ENCODE data around the gene POLRMT.
"Not testable (repeated sequence)": the region's sequence is repeated elsewhere in the genome, so short reads cannot be mapped to it uniquely, and the experiment has no call there.

Gene POLRMT

GRCh38 chr19:646779-647565 lies 13.6 kb upstream of the POLRMT start:
- FAIRE-seq: no peak

DNA sequence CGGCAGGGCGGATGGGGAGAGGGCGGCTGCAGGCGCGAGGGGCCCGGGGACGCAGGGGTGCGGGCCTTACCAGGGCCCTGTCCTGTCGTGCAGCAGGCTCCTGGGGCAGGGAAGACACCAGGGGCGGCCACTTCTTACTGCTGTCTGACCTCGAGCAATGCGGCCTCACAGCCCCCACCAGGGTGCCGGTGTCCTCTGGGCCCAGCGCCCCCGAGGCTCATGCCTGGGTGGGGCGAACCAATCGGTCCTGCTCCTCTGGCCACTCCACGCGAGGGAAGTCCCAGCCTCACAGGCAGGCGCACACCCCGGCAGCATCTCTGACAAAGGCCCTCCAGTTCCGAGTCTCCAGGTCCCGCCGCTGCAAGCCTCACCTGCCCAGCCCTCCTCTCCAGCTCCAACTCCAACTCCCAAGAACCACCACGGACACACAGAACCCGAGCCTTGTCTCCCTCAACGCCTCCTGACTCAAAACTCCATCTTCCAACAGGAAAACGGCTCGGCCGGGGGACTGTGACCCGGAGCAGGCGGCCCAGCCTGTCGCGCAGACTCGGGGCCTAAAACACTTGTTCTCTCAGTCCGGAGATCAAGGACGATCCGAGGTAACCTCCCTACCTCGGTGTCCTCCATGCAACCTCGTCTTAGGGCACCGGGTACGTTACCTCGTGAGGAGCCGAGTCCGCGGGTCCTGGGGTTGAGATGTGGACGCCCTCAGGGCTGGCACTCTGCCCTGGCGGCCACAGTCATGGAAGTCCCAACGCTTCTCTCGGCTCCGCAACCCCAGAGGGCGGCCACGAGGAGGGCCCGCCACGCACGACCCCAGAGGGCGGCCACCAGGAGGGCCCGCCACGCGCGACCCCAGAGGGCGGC lies 12.8 kb upstream of the POLRMT start:
- FAIRE-seq: no peak

GRCh38 chr19:644789-645188 lies 11.5 kb upstream of the POLRMT start:
- FAIRE-seq: no peak

GRCh38 chr19:644363-644762 lies 11.0 kb upstream of the POLRMT start:
- no peak for FAIRE-seq

GRCh38 chr19:643736-644135 lies 10.4 kb upstream of the POLRMT start:
- FAIRE-seq: no peak

DNA sequence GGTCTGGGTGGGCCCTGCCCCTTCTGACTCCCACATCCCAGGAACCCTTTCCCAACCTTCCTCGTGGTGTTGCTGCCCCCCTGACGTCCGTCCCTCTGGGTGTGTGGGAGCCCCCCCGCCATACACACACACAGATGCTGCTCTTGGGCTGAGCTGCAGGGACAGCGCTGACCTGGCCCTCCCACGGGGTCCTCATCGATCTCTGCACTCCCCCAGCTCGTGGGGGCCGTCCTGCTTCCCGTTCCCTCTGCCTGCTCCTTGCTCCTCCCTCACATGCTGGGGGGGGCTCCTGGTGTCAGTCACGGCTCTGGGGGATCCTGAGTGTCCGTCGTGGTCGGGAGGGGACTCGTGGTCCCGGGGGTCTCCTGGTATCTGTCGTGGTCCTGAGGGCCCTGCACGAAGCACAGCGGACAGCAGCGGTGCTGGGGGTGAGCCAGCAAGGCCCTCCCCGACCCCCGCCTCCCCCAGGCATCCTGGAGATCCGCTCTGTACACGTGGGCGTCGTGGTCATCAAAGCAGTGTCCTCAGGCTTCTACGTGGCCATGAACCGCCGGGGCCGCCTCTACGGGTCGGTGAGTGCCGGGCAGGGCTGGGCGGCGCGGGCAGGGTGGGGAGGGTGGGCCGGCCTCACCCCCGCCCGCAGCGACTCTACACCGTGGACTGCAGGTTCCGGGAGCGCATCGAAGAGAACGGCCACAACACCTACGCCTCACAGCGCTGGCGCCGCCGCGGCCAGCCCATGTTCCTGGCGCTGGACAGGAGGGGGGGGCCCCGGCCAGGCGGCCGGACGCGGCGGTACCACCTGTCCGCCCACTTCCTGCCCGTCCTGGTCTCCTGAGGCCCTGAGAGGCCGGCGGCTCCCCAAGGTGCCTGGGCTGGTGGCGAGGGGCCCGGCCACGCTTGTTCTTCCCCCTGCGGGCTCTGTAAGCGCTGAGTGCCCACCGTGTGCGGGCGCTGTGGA lies 9.7 kb upstream of the POLRMT start:
- FAIRE-seq: no peak

DNA sequence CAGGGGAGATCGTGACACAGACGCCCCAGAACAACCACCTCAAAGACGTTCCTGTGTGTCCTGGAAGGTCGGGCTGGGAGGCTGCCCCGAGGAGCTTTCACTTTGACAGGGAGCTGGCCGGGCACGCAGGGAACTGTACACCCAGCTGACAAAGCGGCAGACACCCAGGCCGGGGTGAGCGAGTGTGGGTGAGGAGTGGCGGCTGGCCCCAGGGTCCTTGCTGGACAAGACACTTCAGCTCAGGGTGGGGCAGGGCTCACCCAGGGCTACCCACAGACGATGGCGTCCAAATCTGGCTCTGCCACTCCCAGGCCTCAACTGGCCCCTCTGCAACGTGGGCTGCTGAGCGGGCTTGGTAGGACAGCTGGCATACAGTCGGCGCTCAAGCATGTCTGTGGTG lies 8.4 kb upstream of the POLRMT start:
- FAIRE-seq: no peak

- no peak for FAIRE-seq
Observed at GRCh38 chr19:640606-641189, 7.4 kb upstream of the POLRMT start.

DNA sequence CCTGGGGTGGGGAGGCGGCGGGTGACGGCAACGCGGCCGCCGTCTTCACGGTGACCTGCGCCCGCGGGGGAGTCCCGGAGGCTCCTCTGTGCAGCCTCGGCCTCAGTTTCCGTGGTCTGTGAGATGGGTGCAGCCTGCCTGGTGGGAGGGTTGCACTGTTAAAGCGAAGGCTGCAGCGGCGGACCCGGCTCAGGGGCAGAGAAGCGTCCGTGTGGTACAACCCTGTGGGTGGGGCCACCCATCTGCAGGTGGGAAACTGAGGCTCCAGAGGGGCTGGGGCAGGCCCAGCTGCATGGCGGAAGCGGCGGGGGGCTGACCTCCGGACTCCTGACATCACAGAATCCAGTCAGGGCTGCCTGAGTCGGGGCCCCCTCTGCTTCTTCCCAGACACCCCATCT lies 6.8 kb upstream of the POLRMT start:
- FAIRE-seq: no peak

GRCh38 chr19:639253-640160 lies 6.2 kb upstream of the POLRMT start, which contains the start of gene FGF22:
FGF22 (plus strand) TSS chr19:639879; CDS start chr19:639926, 47 bp downstream.
- no peak for FAIRE-seq

DNA sequence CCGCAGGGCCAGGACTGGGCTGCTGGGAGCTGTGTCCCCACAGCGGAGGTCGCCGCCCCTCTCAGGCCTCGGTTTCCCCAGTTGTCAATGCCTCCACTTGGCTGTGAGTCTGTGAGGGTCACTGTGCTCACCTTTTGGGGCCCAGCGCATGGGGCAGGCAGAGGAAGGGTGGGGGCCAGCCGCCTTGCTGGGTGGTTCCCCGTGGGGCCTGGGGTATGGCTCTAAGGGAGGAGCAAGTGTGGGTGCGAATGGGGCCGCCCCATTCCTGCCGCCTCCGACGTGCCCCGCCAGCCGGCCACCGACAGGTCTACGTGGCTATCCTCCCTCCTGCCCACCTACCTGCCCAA lies 5.5 kb upstream of the POLRMT start:
- FAIRE-seq: no peak

GRCh38 chr19:634975-635652 lies 1.8 kb upstream of the POLRMT start:
- FAIRE-seq: no peak

DNA sequence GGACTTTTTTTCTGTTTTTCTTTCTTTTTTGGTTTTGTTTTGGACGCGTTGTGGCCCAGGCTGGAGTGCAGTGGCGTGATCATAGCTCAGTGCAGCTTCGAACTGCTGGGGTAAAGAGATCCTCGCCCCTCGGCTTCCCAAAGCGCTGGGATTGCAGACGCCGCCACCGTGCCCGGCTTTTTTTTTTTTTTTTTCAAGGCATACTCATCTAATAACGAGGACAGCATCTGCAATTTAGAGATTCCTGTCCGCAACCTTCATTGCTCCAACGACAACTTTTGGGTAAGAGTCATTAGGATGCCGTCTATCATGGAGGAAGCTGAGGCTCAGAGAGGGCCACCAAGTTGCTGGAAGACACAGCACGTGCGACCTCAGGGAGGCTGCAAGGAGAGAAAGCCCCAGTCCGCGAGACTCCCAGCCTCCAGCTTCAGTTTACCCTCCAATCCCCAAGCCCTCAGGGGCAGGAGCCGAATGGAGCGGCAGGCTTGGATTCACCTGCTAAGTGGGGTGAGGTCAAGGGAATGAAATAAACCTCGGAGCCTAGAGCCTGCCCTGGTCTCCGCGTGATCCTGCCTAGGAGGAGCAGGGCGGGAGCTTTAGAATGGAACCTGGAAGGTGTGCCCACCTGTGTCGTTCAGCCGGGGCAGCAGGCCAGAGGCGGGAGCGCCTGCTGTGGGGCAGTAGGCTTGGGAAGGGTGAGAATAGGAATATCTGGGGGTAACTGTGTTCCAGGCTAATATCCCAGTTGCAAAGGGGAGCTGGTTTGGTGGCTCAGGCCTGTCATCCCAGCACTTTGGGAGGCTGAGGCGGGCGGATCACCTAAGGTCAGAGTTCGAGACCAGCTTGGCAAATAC lies 676 bp upstream of the POLRMT start:
- no peak for FAIRE-seq

DNA sequence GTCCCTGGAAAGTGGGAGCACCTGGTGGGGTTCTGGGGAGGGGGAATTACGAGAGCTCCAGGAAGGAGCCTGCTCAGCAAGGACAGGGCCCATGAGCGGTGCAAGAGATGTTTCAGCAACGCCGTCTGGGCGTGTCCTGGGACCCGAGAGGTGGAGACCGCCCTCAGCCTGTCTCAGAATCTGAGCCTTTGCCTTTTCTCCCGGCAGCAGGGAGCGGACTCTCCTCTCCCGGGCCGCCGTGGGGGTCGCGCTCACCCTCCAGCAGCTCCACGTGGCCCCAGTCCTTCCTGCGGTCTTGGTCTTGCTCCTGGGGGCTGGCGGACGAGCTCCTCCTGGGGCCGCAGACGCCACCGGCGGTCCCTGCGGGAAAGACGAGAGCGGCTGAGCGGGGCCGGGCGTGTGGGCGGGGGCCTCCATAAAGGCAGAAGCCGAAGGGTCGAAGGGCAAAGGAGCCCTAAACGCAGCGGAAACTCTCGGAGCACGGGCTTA lies 714 bp downstream of the POLRMT start:
- FAIRE-seq: no peak

- FAIRE-seq: no peak
Observed at GRCh38 chr19:629961-630714, 3.2 kb downstream of the POLRMT start.

- not testable (repeated sequence) for FAIRE-seq
Observed at GRCh38 chr19:629515-629914, 3.8 kb downstream of the POLRMT start.

DNA sequence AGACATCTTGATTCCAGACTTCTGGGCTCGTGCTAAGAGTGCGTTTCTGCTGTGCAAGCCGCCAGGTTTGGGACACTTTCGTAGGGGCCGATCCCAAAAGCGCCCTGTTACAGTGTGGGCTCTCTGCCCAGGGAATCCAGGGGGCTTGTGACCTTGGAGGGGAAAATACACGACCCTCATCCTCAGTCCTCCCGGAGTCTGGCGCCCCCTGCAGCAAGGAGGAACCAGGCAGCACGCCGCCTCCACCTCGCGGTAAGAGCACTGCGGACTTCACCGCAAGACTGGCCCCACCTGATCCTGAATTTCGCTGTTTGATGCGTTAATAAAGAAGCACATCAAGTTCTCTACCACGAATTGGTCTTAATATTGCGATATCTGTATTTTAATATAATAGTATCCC lies 5.2 kb downstream of the POLRMT start:
- no peak for FAIRE-seq

DNA sequence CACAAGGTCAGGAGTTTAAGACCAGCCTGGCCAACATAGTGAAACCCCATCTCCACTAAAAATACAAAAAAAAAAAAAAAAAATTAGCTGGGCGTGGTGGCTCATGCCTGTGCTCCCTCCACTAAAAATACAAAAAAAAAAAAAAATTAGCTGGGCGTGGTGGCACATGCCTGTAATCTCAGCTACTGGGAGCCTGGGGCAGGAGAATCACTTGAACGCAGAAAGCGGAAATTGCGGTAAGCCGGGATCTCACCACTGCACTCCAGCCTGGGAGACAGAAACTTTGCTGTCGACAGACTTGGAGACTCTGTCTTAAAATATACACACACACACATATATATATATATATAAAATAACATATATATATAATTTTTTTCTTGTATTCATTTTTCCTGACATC lies 6.8 kb downstream of the POLRMT start:
- FAIRE-seq: not testable (repeated sequence)

- no peak for FAIRE-seq
Observed at GRCh38 chr19:625257-625656, 8.1 kb downstream of the POLRMT start.
